Karpas-422 (cell line): ENCODE results near the gene PIEZO1. TPM values are rescaled to one million over a fixed set of nuclear protein-coding genes. Genes with fewer than 3 reads are reported as not detected.

Source experiments
- total RNA-seq: library from RNA; depleted of rRNA; stranded (reverse); fragments of >200 nt; shearing (Covaris generic); gene quantifications from 2 replicates; pipeline ENCODE4 v1.2.3, GENCODE V29; 2014; ENCODE audit warnings: low replicate concordance; rRNA removed

PIEZO1 gene
- total RNA-seq, 1 experiment from 2014 or later = 1.8 TPM

Other genes starting within 250 kb of the PIEZO1 start
- 8.3 and 17.5 TPM in 2 replicates for gene ZC3H18, start 214.8 kb downstream of the PIEZO1 start, total RNA-seq
- gene IL17C, start 146.6 kb downstream of the PIEZO1 start, total RNA-seq = not detected in 2 replicates
- 395 and 1,207 TPM in 2 replicates for gene CYBA, start 134.2 kb downstream of the PIEZO1 start, total RNA-seq
- 35.0 and 82.2 TPM in 2 replicates for gene MVD, start 122.1 kb downstream of the PIEZO1 start, total RNA-seq
- gene SNAI3, start 98.7 kb downstream of the PIEZO1 start, total RNA-seq = 1.3 and 1.4 TPM in 2 replicates
- gene RNF166, start 78.8 kb downstream of the PIEZO1 start, total RNA-seq = 16.9 and 27.1 TPM in 2 replicates
- 11.3 and 23.8 TPM in 2 replicates for gene CTU2, start 78.7 kb downstream of the PIEZO1 start, total RNA-seq
- gene CDT1, start 18.6 kb upstream of the PIEZO1 start, total RNA-seq = 20.4 and 40.3 TPM in 2 replicates
- gene APRT, start 26.7 kb upstream of the PIEZO1 start, total RNA-seq = 193 and 232 TPM in 2 replicates
- 18.1 and 26.8 TPM in 2 replicates for gene GALNS, start 71.7 kb upstream of the PIEZO1 start, total RNA-seq
- gene TRAPPC2L, start 71.9 kb upstream of the PIEZO1 start, total RNA-seq = 58.0 and 84.6 TPM in 2 replicates
- gene PABPN1L, start 81.4 kb upstream of the PIEZO1 start, total RNA-seq = not detected in 2 replicates
- not detected in 2 replicates for gene CBFA2T3, start 192.0 kb upstream of the PIEZO1 start, total RNA-seq